HepG2 (cell line): Measurements from ENCODE around the gene FCMR. TPM values are rescaled to one million over a fixed set of nuclear protein-coding genes. Genes with fewer than 3 reads are reported as not detected.

ENCODE experiments used
- ATAC-seq: fragments of 200-7000 bp; cut with Tn5 transposase; 3 replicates; pipeline ENCODE4 v1.9.1; 2020; ENCODE audit warnings: mild to moderate bottlenecking, moderate library complexity
- BruUV-seq: library from RNA; stranded (reverse); fragments of 400-500 nt; replicated peaks from 2 replicates; lab custom pipeline; 2021; lab: Mats Ljungman, UMichigan
- CTCF ChIA-PET: fragments of 300-600 bp; formaldehyde crosslinking; extraction: SDS; loops from one replicate; lab custom pipeline; 2021; ENCODE audit warnings: low total read pairs, inconsistent platforms, low intra/inter-chr PET ratio; lab: Yijun Ruan, JAX
- POLR2A ChIA-PET: fragments of 350-600 bp; sonication (Branson Sonifier 250); formaldehyde crosslinking; loops from one replicate; lab custom pipeline; 2020; ENCODE audit warnings: antibody characterized with exemption, inconsistent platforms; lab: Yijun Ruan, JAX
- DNase-seq: peaks from one replicate; pipeline ENCODE4 v3.0.0-alpha.2; 2015; ENCODE audit warnings: low spot score
- FAIRE-seq: peaks from 3 replicates; lab custom pipeline; 2011; peaks lifted over from hg19 to GRCh38; lab: Jason Lieb, UNC
- H2AFZ ChIP-seq: one replicate; pipeline ENCODE4 v1.6.1; 2011; ENCODE audit warnings: low read length, inconsistent platforms
- H3K27ac ChIP-seq: fragments of 300-600 bp; 3 replicates; pipeline ENCODE4 v1.8.0; 2011; ENCODE audit warnings: mixed run types, mild to moderate bottlenecking, mixed read lengths, low read length, inconsistent platforms; ENCODE audit not compliant: insufficient read depth; ENCODE audit errors: extremely low read length
- H3K27me3 ChIP-seq, 2 experiments: fragments of 200-600 bp in 1 of 2; 2 replicates in 1 of 2; 3 replicates in 1 of 2; pipeline versions ENCODE4 v1.6.0 to v1.8.0; 2011; ENCODE audit warnings: low read length in 2 of 2, mild to moderate bottlenecking in 2 of 2, moderate library complexity in 2 of 2, inconsistent platforms in 1 of 2; ENCODE audit not compliant: insufficient read depth in 2 of 2, control insufficient read depth in 1 of 2
- H3K36me3 ChIP-seq, 2 experiments: fragments of 200-600 bp in 1 of 2; replicated peaks in 1 of 2; 2 replicates in 1 of 2; 3 replicates in 1 of 2; pipeline versions ENCODE4 v1.5.1 to v1.8.0; 2011; ENCODE audit warnings: low read length in 2 of 2, inconsistent platforms in 1 of 2; ENCODE audit not compliant: insufficient read depth in 2 of 2, control insufficient read depth in 1 of 2
- H3K4me1 ChIP-seq: 2 replicates; pipeline ENCODE4 v1.5.1; 2012; ENCODE audit warnings: low read length, inconsistent platforms; ENCODE audit not compliant: insufficient read depth
- H3K4me2 ChIP-seq: 2 replicates; pipeline ENCODE4 v1.6.0; 2011; ENCODE audit warnings: low read depth, low read length, inconsistent platforms
- H3K4me3 ChIP-seq, 3 experiments: fragments of 200-600 bp in 1 of 3; sonication (generic), shearing (Covaris generic) in 1 of 3; replicated peaks in 1 of 3; 2 replicates each; pipeline ENCODE4 v1.5.1; 2011 to 2016; ENCODE audit warnings: low read length in 3 of 3, inconsistent platforms in 2 of 3, low read depth in 2 of 3, mild to moderate bottlenecking in 2 of 3, control low read depth in 1 of 3, mixed read lengths in 1 of 3; ENCODE audit not compliant: insufficient read depth in 1 of 3
- H3K79me2 ChIP-seq: one replicate; pipeline ENCODE4 v1.6.1; 2011; ENCODE audit warnings: low read length, inconsistent platforms; ENCODE audit not compliant: insufficient read depth
- H3K9ac ChIP-seq: 2 replicates; pipeline ENCODE4 v1.6.0; 2011; ENCODE audit warnings: mild to moderate bottlenecking, low read depth, low read length, inconsistent platforms; ENCODE audit not compliant: insufficient read depth
- H3K9me3 ChIP-seq: 2 replicates; pipeline ENCODE4 v1.5.1; 2012; ENCODE audit warnings: mild to moderate bottlenecking, low read length
- H4K20me1 ChIP-seq: 2 replicates; pipeline ENCODE4 v1.6.0; 2011; ENCODE audit warnings: inconsistent platforms, mild to moderate bottlenecking, low read length, moderate library complexity; ENCODE audit not compliant: insufficient read depth
- FOXA1 ChIP-seq, 2 experiments: fragments of 450-650 bp in 1 of 2; sonication (generic) in 1 of 2; formaldehyde crosslinking in 1 of 2; IDR thresholded peaks; 2 replicates each; pipeline versions ENCODE4 v1.4.0 to v1.6.1; 2016 to 2020; ENCODE audit warnings: missing genetic modification reagents in 1 of 2
- KLF13 ChIP-seq: sonication (generic); formaldehyde crosslinking; IDR thresholded peaks from 2 replicates; pipeline ENCODE4 v1.4.0; 2020; ENCODE audit warnings: mild to moderate bottlenecking, missing genetic modification reagents
- SMAD3 ChIP-seq: sonication (generic); formaldehyde crosslinking; IDR thresholded peaks from 2 replicates; pipeline ENCODE4 v1.4.0; 2020; ENCODE audit warnings: missing genetic modification reagents
- U2AF2 ChIP-seq: fragments of 200-400 bp; formaldehyde crosslinking; IDR thresholded peaks from 2 replicates; pipeline ENCODE4 v1.6.1; 2017; ENCODE audit warnings: low read depth, mild to moderate bottlenecking, low read length
- ZFY ChIP-seq: sonication (generic); formaldehyde crosslinking; IDR thresholded peaks from 2 replicates; pipeline ENCODE4 v1.4.0; 2020; ENCODE audit warnings: missing genetic modification reagents
- ZNF136 ChIP-seq: sonication (generic); formaldehyde crosslinking; IDR thresholded peaks from 2 replicates; pipeline ENCODE4 v1.8.1; 2022; ENCODE audit warnings: low read depth, mild to moderate bottlenecking, moderate library complexity, missing genetic modification reagents
- ZNF24 ChIP-seq: fragments of 450-650 bp; IDR thresholded peaks from 2 replicates; pipeline ENCODE4 v1.6.1; 2017; ENCODE audit warnings: antibody characterized with exemption, mild to moderate bottlenecking
- ZNF329 ChIP-seq: sonication (generic); formaldehyde crosslinking; IDR thresholded peaks from 2 replicates; pipeline ENCODE4 v1.9.0; 2021; ENCODE audit warnings: low read depth, mild to moderate bottlenecking, missing genetic modification reagents
- ZNF574 ChIP-seq: sonication (generic); formaldehyde crosslinking; IDR thresholded peaks from 2 replicates; pipeline ENCODE4 v1.4.0; 2020; ENCODE audit warnings: missing genetic modification reagents
- ZNF580 ChIP-seq: IDR thresholded peaks from 2 replicates; pipeline ENCODE4 v1.6.1; 2016; ENCODE audit warnings: low read depth, borderline replicate concordance
- ZNF672 ChIP-seq: sonication (generic); formaldehyde crosslinking; IDR thresholded peaks from 2 replicates; pipeline ENCODE4 v1.8.1; 2022; ENCODE audit warnings: missing genetic modification reagents
- ZNF746 ChIP-seq: sonication (generic); formaldehyde crosslinking; IDR thresholded peaks from 2 replicates; pipeline ENCODE4 v1.8.0; 2022; ENCODE audit warnings: mild to moderate bottlenecking, missing genetic modification reagents
- whole genome bisulfite sequencing: methylation state at CpG from one replicate; pipeline ENCODE4 v1.1.6; 2017; ENCODE audit warnings: low lambda C conversion rate; 5-methylcytosine and 5-hydroxymethylcytosine counted together
- in situ Hi-C: cut with HindIII; loops from 2 replicates; pipeline ENCODE4 v1.10.0; 2017; ENCODE audit warnings: low pct_unique_long_range_greater_than_20kb; ENCODE audit not compliant: extremely low pct_ligation_motif_present
- intact Hi-C: fragments of 100-400 bp; cut with micrococcal nuclease; formaldehyde crosslinking; loops from one replicate; pipeline ENCODE4 v1.10.0; 2022; ENCODE audit not compliant: unreplicated experiment
- polyA plus RNA-seq, 8 experiments: library from polyadenylated mRNA; depleted of rRNA in 3 of 8; stranded (reverse) in 7 of 8; unstranded in 1 of 8; fragments of >200 nt; fragmentation: Illumina TruSeq in 4 of 8; extraction: Trizol in 4 of 8; gene quantifications; 2 replicates each; pipeline versions ENCODE4 v1.2.1 to v1.2.3, GENCODE V29; 2011 to 2016; ENCODE audit warnings: low read depth in 4 of 8, missing spikeins in 1 of 8, mixed read lengths in 1 of 8; ENCODE audit not compliant: insufficient read depth in 1 of 8
- total RNA-seq, 5 experiments: library from RNA; depleted of rRNA; stranded (reverse); fragments of >200 nt; fragmentation: Illumina TruSeq; extraction: Trizol; gene quantifications; 2 replicates each; pipeline ENCODE4 v1.2.3, GENCODE V29; 2016; ENCODE audit warnings: low read depth in 1 of 5
- TF ChIP-seq, protein P1 (sequence below): sonication (generic); formaldehyde crosslinking; IDR thresholded peaks from 2 replicates; pipeline ENCODE4 v1.8.0; 2022; ENCODE audit warnings: missing genetic modification reagents, mild to moderate bottlenecking, inconsistent platforms, borderline replicate concordance
- TF ChIP-seq, protein P2 (sequence below): IDR thresholded peaks from 2 replicates; pipeline ENCODE4 v1.6.1; 2016; ENCODE audit warnings: missing compliant biosample characterization, missing genetic modification reagents, borderline replicate concordance
- TF ChIP-seq, protein P3 (sequence below): sonication (generic); formaldehyde crosslinking; IDR thresholded peaks from 2 replicates; pipeline ENCODE4 v1.4.0; 2020; ENCODE audit warnings: low read depth, mild to moderate bottlenecking, missing genetic modification reagents

The FCMR gene
- total and polyA plus RNA-seq, 2 of the 13 experiments (the other 11 are each of a cell fraction or from before 2014, with no cell fraction given): not detected

DNA sequence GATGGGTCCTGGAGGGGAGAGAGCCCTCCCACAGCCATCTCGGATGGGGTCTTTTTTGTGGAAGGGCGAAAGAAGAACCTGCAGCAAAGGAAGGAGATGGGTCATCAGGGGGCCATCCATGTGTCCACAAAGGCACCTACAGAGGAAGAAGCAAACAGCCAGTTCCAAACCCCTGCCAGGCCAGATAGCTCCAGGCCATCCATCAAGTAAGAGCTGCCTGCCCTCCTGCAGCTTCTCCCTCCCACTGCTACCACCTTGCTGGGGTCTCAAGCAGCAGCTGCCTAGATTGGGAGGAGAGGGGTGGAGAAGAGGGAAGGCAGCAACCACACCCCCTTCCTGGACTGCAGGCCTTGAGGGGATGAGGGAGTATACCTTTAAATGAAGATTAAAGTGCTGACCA, 44.0 kb upstream of the FCMR start (continued):
- TF ChIP-seq SMAD3 (CRISPR knock-in tag) (no peak), ZNF672 (CRISPR knock-in tag) (no peak)
- TF ChIP-seq, all 625 proteins: peak for 0

- Histone ChIP-seq H3K27ac (no peak overlapping the region), H3K9ac (no peak overlapping the region), H3K4me1 (peaks cover 29% of the 10 kb centered on the region), H3K4me3 (no peak overlapping the region), H3K36me3 (no peaks in the 10 kb centered on the region)
- intact Hi-C loops: no loop called here
- 33% methylated on average over 1 of the region's 1 CpG for WGBS
- BruUV-seq: no TSS peak
- no peak for TF ChIP-seq ZNF746 (CRISPR knock-in tag)
- TF ChIP-seq U2AF2: no peak
- TF ChIP-seq, protein P1, sequence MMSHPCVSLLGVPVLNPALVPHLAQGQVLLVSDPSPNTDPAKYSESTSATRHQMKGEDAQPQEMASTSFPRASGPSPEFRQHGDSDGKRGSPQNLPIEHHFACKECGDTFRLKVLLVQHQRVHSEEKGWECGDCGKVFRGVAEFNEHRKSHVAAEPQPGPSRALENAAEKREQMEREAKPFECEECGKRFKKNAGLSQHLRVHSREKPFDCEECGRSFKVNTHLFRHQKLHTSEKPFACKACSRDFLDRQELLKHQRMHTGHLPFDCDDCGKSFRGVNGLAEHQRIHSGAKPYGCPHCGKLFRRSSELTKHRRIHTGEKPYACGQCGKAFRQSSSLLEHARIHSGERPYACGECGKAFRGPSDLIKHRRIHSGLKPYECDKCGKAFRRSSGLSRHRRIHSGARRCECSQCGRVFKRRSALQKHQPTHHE (CRISPR knock-in tag): no peak
- no peak for TF ChIP-seq ZNF574 (CRISPR knock-in tag)
- no peak for TF ChIP-seq FOXA1 (IDR thresholded peaks at IDR 0.05)
- TF ChIP-seq FOXA1 (CRISPR knock-in tag; IDR thresholded peaks at IDR 0.05): no peak
- TF ChIP-seq ZNF580 (CRISPR knock-in tag): no peak
- TF ChIP-seq, protein P2, sequence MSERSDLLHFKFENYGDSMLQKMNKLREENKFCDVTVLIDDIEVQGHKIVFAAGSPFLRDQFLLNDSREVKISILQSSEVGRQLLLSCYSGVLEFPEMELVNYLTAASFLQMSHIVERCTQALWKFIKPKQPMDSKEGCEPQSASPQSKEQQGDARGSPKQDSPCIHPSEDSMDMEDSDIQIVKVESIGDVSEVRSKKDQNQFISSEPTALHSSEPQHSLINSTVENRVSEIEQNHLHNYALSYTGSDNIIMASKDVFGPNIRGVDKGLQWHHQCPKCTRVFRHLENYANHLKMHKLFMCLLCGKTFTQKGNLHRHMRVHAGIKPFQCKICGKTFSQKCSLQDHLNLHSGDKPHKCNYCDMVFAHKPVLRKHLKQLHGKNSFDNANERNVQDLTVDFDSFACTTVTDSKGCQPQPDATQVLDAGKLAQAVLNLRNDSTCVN (CRISPR knock-in tag): no peak
- no peak for TF ChIP-seq ZNF24
- no peak for TF ChIP-seq ZNF329 (CRISPR knock-in tag)
- TF ChIP-seq, protein P3, sequence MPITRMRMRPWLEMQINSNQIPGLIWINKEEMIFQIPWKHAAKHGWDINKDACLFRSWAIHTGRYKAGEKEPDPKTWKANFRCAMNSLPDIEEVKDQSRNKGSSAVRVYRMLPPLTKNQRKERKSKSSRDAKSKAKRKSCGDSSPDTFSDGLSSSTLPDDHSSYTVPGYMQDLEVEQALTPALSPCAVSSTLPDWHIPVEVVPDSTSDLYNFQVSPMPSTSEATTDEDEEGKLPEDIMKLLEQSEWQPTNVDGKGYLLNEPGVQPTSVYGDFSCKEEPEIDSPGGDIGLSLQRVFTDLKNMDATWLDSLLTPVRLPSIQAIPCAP (CRISPR knock-in tag): no peak
- TF ChIP-seq ZNF136: no peak
- TF ChIP-seq ZFY (CRISPR knock-in tag): no peak
- no peak for TF ChIP-seq KLF13
- TF ChIP-seq, all 625 proteins: peak for 0
- ATAC-seq (peak; percentile 46), DNase-seq (no peak), FAIRE-seq (no peak)
- CTCF ChIA-PET: no interaction called here
- no peaks in the 10 kb centered on the region for H3K79me2 ChIP-seq
- in situ Hi-C loops: no loop called here
- POLR2A ChIA-PET: no interaction called here
- no peaks in the 10 kb centered on the region for H4K20me1 ChIP-seq
- H3K4me2 ChIP-seq: no peak overlapping the region
- H3K27me3 ChIP-seq: peaks cover 1 to 8% of the 10 kb centered on the region in 2 experiments; a peak in 2 of 5 replicates
- H3K9me3 ChIP-seq: no peaks in the 10 kb centered on the region
- H2AFZ ChIP-seq: no peak overlapping the region
These were observed 42.0 kb upstream of the FCMR start for GRCh38 chr1:206963740-206964139.
